Measurements from ENCODE around the gene FMN1. TPM values are rescaled to one million over a fixed set of nuclear protein-coding genes. Genes with fewer than 3 reads are reported as not detected.

FMN1 gene
- total RNA-seq, 4 donors from 2014 or later: 4.3 to 10.1 (median 8.8) TPM

GRCh38 chr15:33029109-33029652, 165.3 kb downstream of the FMN1 start:
- intact Hi-C loops (cut with DNase I): no loop called here
- DNase-seq: no peak
- no peak overlapping the region for H3K27ac ChIP-seq
- no peak overlapping the region for H3K4me3 ChIP-seq
- no peaks in the 10 kb centered on the region for H3K9me3 ChIP-seq
- WGBS, 2 donors: 68 to 82% methylated on average over 5 of the region's 5 CpGs
- no peaks in the 10 kb centered on the region for H3K27me3 ChIP-seq
- peaks cover 0 to 26% (median 0%) of the 10 kb centered on the region in 3 donors for H3K4me1 ChIP-seq
- H3K36me3 ChIP-seq: no peaks in the 10 kb centered on the region
- no peak for TF ChIP-seq CTCF (IDR thresholded peaks at IDR 0.05)
- TF ChIP-seq POLR2A (IDR thresholded peaks at IDR 0.05): no peak

GRCh38 chr15:33028495-33028894, 166.0 kb downstream of the FMN1 start:
- Histone ChIP-seq H3K36me3 (no peaks in the 10 kb centered on the region), H3K4me3 (no peak overlapping the region), H3K27ac (no peak overlapping the region), H3K9me3 (no peaks in the 10 kb centered on the region), H3K27me3 (no peaks in the 10 kb centered on the region), H3K4me1 (peaks cover 0 to 26% (median 0%) of the 10 kb centered on the region in 3 donors)
- WGBS, 2 donors: 55 to 93% methylated on average over 4 of the region's 4 CpGs
- intact Hi-C loops (cut with DNase I): no loop called here
- TF ChIP-seq POLR2A (IDR thresholded peaks at IDR 0.05) (no peak), CTCF (IDR thresholded peaks at IDR 0.05) (no peak)
- no peak for DNase-seq

GRCh38 chr15:33027306-33028035, 167.0 kb downstream of the FMN1 start:
- intact Hi-C loops (cut with DNase I): no loop called here
- H3K9me3 ChIP-seq: no peaks in the 10 kb centered on the region
- WGBS, 2 donors: 49 to 66% methylated on average over 7 of the region's 7 CpGs
- peaks cover 3 to 33% (median 5%) of the 10 kb centered on the region in 3 donors for H3K4me1 ChIP-seq
- no peak overlapping the region for H3K27ac ChIP-seq
- DNase-seq: no peak
- H3K36me3 ChIP-seq: no peaks in the 10 kb centered on the region
- no peak for TF ChIP-seq CTCF (IDR thresholded peaks at IDR 0.05)
- no peak for TF ChIP-seq POLR2A (IDR thresholded peaks at IDR 0.05)
- no peaks in the 10 kb centered on the region for H3K27me3 ChIP-seq
- H3K4me3 ChIP-seq: no peak overlapping the region

- Histone ChIP-seq H3K4me3 (no peak overlapping the region), H3K36me3 (no peaks in the 10 kb centered on the region), H3K27me3 (no peaks in the 10 kb centered on the region), H3K27ac (no peak overlapping the region), H3K9me3 (no peaks in the 10 kb centered on the region), H3K4me1 (peaks cover 8 to 42% (median 11%) of the 10 kb centered on the region in 3 donors)
- no peak for DNase-seq
- no peak for TF ChIP-seq POLR2A (IDR thresholded peaks at IDR 0.05)
- no peak for TF ChIP-seq CTCF (IDR thresholded peaks at IDR 0.05)
- intact Hi-C loops (cut with DNase I): no loop called here
- 23 to 30% methylated on average over 2 of the region's 2 CpGs for WGBS, 2 donors
Observed at GRCh38 chr15:33026614-33027013, 167.9 kb downstream of the FMN1 start.

- Histone ChIP-seq H3K27ac (peak overlapping the region in 3 of 4 donors; percentile 51 to 65 (median 64)), H3K27me3 (no peaks in the 10 kb centered on the region), H3K9me3 (no peaks in the 10 kb centered on the region), H3K4me1 (peaks cover 8 to 29% (median 11%) of the 10 kb centered on the region in 3 donors), H3K36me3 (no peaks in the 10 kb centered on the region), H3K4me3 (no peak overlapping the region)
- no peak for DNase-seq
- WGBS, 2 donors: 22 to 25% methylated on average over 2 of the region's 2 CpGs
- intact Hi-C loops (cut with DNase I): loop anchor here (5.0 kb wide), 1 partner anchor 50 kb away; no protein-coding TSS in a partner anchor
- TF ChIP-seq POLR2A (IDR thresholded peaks at IDR 0.05) (no peak), CTCF (IDR thresholded peaks at IDR 0.05) (no peak)
Observed at GRCh38 chr15:33022629-33023028, 171.9 kb downstream of the FMN1 start.

Data from esophagus squamous epithelium (tissue), 5 donors.